Measurements from ENCODE around the gene TFF3.

- TF ChIP-seq CTCF (conservative IDR thresholded peaks at IDR 0.05) (no peak), ZFX (IDR thresholded peaks at IDR 0.05) (no peak)
Measured at GRCh38 chr21:42271065-42271464, 44.1 kb downstream of the TFF3 start.

Data from C4-2B (cell line).